ENCODE data around the gene DOCK10. TPM values are rescaled to one million over a fixed set of nuclear protein-coding genes. Genes with fewer than 3 reads are reported as not detected.

The DOCK10 gene
- total RNA-seq, 1 donor from 2014 or later: 3.6 TPM

DNA sequence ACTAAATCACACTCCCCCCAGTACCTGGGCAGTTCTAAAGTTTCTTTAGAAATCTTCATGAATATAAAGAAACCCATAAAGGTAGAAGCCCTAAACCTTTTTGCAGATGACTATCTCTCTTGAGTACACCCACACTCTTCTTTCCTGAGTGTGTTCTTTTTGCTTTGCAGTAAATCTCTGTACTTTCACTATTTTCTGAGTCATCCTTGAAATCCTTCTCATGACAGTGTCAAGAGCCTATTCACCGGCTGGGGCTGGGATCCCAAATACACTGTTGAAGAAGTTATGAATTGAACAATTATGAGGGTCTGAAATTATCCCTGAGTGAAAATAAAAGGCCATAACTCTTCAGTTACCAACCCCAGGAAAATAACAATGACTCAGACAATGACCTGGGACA lies 192.2 kb downstream of the DOCK10 start:
- no peak overlapping the region for H3K4me3 Mint-ChIP-seq (ENCODE audit: low read depth)
- no peaks in the 10 kb centered on the region for H3K27me3 Mint-ChIP-seq
- H3K27ac Mint-ChIP-seq: no peak overlapping the region
- TF ChIP-seq, protein P1, sequence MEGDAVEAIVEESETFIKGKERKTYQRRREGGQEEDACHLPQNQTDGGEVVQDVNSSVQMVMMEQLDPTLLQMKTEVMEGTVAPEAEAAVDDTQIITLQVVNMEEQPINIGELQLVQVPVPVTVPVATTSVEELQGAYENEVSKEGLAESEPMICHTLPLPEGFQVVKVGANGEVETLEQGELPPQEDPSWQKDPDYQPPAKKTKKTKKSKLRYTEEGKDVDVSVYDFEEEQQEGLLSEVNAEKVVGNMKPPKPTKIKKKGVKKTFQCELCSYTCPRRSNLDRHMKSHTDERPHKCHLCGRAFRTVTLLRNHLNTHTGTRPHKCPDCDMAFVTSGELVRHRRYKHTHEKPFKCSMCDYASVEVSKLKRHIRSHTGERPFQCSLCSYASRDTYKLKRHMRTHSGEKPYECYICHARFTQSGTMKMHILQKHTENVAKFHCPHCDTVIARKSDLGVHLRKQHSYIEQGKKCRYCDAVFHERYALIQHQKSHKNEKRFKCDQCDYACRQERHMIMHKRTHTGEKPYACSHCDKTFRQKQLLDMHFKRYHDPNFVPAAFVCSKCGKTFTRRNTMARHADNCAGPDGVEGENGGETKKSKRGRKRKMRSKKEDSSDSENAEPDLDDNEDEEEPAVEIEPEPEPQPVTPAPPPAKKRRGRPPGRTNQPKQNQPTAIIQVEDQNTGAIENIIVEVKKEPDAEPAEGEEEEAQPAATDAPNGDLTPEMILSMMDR (IDR thresholded peaks at IDR 0.05; ENCODE audit: unreplicated experiment): no peak
- DNase-seq (ENCODE audit: low spot score, unreplicated experiment): no peak
- H3K36me3 Mint-ChIP-seq (ENCODE audit: insufficient read depth): no peaks in the 10 kb centered on the region
- H3K4me1 Mint-ChIP-seq (ENCODE audit: low read depth): no peaks in the 10 kb centered on the region
- no peaks in the 10 kb centered on the region for H3K9me3 Mint-ChIP-seq (ENCODE audit: low read depth)

DNA sequence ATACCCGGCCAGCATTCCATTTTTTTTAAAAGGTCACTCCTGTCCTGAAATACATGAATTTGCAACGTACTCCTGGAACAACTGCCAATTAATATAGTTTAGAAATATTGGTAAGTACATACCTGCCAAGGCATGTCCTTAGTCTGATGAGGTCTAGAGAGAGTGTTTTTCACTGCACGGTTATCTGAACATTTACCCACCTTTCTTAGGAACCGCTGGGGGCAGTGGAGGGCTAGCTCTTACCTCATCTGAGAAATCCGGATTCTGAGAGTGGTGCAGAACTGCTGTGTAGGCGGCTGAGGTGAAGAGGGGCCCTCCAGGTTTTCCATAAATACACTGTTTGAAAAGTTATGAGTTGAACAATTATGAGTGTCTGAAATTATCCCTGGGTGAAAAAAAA lies 193.0 kb downstream of the DOCK10 start:
- DNase-seq (ENCODE audit: low spot score, unreplicated experiment): no peak
- H3K27me3 Mint-ChIP-seq: no peaks in the 10 kb centered on the region
- H3K27ac Mint-ChIP-seq: no peak overlapping the region
- no peak overlapping the region for H3K4me3 Mint-ChIP-seq (ENCODE audit: low read depth)
- TF ChIP-seq, protein P1 (IDR thresholded peaks at IDR 0.05; ENCODE audit: unreplicated experiment): peak; percentile 27
- no peaks in the 10 kb centered on the region for H3K9me3 Mint-ChIP-seq (ENCODE audit: low read depth)
- H3K4me1 Mint-ChIP-seq (ENCODE audit: low read depth): no peaks in the 10 kb centered on the region
- no peaks in the 10 kb centered on the region for H3K36me3 Mint-ChIP-seq (ENCODE audit: insufficient read depth)

DNA sequence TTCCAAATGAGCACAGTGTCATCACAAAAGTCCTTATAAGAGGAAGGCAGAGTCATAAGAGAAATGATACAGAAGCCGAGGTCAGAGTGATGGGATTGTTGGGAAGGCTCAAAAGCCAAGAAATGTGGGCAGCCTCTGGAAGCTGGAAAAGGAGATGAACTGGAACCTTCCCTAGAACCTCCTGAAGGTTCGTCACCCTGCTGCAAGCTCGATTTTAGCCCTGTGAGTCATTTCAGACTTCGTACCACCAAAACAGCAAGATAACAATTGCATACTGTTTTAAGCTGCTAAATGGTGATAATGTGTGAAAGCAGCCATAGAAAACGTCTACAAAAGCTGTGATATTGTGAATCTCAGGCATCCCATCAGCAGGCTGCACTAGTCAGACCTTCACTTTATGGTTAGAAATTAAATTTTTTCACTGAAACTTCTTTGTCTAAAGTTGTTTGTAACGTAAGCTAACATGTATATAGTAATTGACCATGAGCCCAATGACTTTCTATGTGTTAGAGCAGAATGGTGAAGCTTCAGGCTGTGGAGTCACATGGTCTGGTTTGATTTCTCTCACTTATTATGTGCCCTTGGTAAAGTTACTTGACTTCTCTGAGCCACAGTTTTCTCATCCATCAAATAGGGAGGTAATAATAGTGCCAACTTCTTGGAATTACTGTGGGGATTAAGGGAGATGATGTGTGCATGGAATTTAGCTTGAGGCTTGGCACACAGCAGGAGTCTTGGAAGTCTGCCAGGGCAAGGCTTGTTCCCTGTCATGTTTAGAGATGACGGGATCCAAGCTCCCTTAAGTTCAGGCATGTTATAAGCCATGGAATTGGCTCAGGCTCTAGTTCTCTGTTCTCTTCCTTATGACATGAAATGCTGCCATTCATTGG lies 194.1 kb downstream of the DOCK10 start:
- no peaks in the 10 kb centered on the region for H3K9me3 Mint-ChIP-seq (ENCODE audit: low read depth)
- no peak overlapping the region for H3K27ac Mint-ChIP-seq
- H3K4me1 Mint-ChIP-seq (ENCODE audit: low read depth): no peaks in the 10 kb centered on the region
- no peaks in the 10 kb centered on the region for H3K27me3 Mint-ChIP-seq
- H3K4me3 Mint-ChIP-seq (ENCODE audit: low read depth): no peak overlapping the region
- no peaks in the 10 kb centered on the region for H3K36me3 Mint-ChIP-seq (ENCODE audit: insufficient read depth)
- DNase-seq (ENCODE audit: low spot score, unreplicated experiment): no peak
- TF ChIP-seq, protein P1 (IDR thresholded peaks at IDR 0.05; ENCODE audit: unreplicated experiment): no peak

DNA sequence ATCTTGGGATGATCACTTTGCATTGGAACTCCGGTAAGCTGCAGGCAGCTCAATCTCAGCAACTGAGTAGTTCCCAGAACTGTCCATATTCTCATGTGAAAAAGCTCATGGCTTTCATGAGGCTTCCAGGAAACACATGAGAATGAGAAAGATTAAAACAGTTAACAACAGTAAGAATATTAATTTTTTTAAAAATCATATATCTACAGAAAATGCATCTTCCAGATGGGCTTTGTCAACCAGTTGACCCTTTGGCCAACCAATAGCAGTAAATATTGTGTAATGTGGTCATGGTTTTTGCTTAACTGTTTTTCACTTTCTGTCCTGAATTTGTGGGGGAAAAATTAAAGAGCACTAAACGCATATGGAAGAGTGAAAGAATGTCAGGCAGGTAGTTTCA lies 194.9 kb downstream of the DOCK10 start:
- H3K4me1 Mint-ChIP-seq (ENCODE audit: low read depth): no peaks in the 10 kb centered on the region
- H3K4me3 Mint-ChIP-seq (ENCODE audit: low read depth): no peak overlapping the region
- no peak for DNase-seq (ENCODE audit: low spot score, unreplicated experiment)
- no peak overlapping the region for H3K27ac Mint-ChIP-seq
- TF ChIP-seq, protein P1 (IDR thresholded peaks at IDR 0.05; ENCODE audit: unreplicated experiment): no peak
- peaks cover 2% of the 10 kb centered on the region for H3K9me3 Mint-ChIP-seq (ENCODE audit: low read depth)
- no peaks in the 10 kb centered on the region for H3K27me3 Mint-ChIP-seq
- no peaks in the 10 kb centered on the region for H3K36me3 Mint-ChIP-seq (ENCODE audit: insufficient read depth)

DNA sequence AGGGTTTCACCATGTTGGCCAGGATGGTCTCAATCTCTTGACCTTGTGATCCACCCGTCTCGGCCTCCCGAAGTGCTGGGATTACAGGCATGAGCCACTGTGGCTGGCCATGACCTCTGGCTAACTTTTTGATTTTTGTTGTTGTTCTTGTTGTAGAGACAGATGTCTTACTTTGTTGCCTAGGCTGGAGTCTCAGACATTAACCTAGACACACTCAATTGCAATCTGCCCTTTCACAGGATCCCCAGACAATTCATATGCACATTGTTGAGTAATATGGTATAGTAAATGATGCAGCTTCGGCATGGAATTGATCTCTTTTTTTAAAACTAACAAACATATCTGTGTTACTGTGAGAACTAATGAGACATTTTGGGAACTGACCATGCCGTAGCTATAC lies 195.6 kb downstream of the DOCK10 start:
- Mint-ChIP-seq H3K4me3 (ENCODE audit: low read depth) (no peak overlapping the region), H3K36me3 (ENCODE audit: insufficient read depth) (no peaks in the 10 kb centered on the region), H3K27me3 (no peaks in the 10 kb centered on the region), H3K27ac (no peak overlapping the region), H3K9me3 (ENCODE audit: low read depth) (peaks cover 2% of the 10 kb centered on the region), H3K4me1 (ENCODE audit: low read depth) (no peaks in the 10 kb centered on the region)
- TF ChIP-seq, protein P1 (IDR thresholded peaks at IDR 0.05; ENCODE audit: unreplicated experiment): no peak
- no peak for DNase-seq (ENCODE audit: low spot score, unreplicated experiment)
